ENCODE data around the gene SLC2A10.

DNA sequence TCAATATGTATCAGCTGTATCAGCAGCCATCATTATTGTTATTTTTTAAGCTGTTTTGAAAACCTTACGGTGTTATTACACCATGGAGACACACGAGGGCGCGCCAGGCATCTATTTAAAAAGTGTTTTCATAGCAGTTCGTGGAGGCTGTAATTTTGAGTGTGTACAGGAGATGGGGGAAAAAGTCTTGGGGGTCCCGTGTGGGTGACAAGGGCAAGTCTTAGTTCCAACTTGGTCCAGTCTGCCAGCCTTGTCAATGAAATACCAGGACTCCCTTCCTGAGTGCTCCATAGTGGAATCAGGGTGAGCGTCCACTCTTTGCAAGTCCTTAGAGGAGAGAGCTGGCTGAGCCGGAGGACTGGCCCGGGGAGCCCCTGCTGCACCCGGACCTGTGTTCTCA, 43.3 kb downstream of the SLC2A10 start:
- TF ChIP-seq EP300 (IDR thresholded peaks at IDR 0.05; ENCODE audit: low read depth) (no peak), POLR2AphosphoS5 (IDR thresholded peaks at IDR 0.05) (no peak), POLR2A (IDR thresholded peaks at IDR 0.05) (no peak)
